Nephron (organoid): ENCODE measurements around the gene SMIM45.

Experiments
- H3K27ac Mint-ChIP-seq, 3 experiments: 2 replicates each; pipeline ENCODE4 v1.8.0; 2020; ENCODE audit warnings: mixed read lengths in 3 of 3, mild to moderate bottlenecking in 2 of 3, moderate library complexity in 1 of 3
- H3K27me3 Mint-ChIP-seq: 2 replicates; pipeline ENCODE4 v1.8.0; 2021; ENCODE audit warnings: low read depth, mild to moderate bottlenecking, moderate library complexity, mixed read lengths
- H3K36me3 Mint-ChIP-seq: 2 replicates; pipeline ENCODE4 v1.8.0; 2020; ENCODE audit warnings: low read depth, mixed read lengths
- H3K4me1 Mint-ChIP-seq: 2 replicates; pipeline ENCODE4 v1.8.0; 2020; ENCODE audit warnings: mixed read lengths
- H3K4me3 Mint-ChIP-seq, 3 experiments: 2 replicates each; pipeline ENCODE4 v1.8.0; 2020; ENCODE audit warnings: mild to moderate bottlenecking in 3 of 3, mixed read lengths in 3 of 3, moderate library complexity in 2 of 3
- H3K9me3 Mint-ChIP-seq: 2 replicates; pipeline ENCODE4 v1.8.0; 2020; ENCODE audit warnings: mixed read lengths
- TF ChIP-seq, protein P1 (sequence below), 3 experiments: fragments of 200-600 bp; sonication (generic); IDR thresholded peaks; one replicate each; pipeline ENCODE4 v1.5.0; 2021; ENCODE audit warnings: antibody characterized with exemption in 3 of 3; ENCODE audit not compliant: unreplicated experiment in 3 of 3

Gene SMIM45

DNA sequence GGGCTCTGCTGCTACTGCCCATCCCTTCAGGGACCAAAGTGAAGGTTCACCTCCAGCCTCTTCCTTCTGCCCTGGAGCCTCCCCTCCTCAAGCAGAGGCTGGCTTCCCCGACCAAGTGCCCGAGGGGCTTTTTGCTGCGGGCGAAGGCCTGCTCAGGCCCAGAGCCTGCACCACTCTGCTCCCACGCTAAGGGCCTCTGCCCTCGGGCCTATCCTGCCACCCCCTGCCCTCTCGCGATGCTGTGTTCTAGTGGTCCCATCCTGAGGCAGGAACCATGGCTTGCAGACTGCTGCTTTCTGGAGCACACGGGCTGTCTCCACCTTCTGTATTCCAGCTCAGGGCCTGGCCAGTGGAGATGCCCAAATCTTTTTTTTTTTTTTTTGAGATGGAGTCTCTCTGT is 16.4 kb upstream of the SMIM45 start:
- Mint-ChIP-seq H3K36me3 (peaks cover 4% of the 10 kb centered on the region), H3K9me3 (no peaks in the 10 kb centered on the region), H3K4me3 (no peak overlapping the region), H3K4me1 (peaks cover 18% of the 10 kb centered on the region), H3K27ac (no peak overlapping the region), H3K27me3 (peaks cover 15% of the 10 kb centered on the region)
- TF ChIP-seq, protein P1, sequence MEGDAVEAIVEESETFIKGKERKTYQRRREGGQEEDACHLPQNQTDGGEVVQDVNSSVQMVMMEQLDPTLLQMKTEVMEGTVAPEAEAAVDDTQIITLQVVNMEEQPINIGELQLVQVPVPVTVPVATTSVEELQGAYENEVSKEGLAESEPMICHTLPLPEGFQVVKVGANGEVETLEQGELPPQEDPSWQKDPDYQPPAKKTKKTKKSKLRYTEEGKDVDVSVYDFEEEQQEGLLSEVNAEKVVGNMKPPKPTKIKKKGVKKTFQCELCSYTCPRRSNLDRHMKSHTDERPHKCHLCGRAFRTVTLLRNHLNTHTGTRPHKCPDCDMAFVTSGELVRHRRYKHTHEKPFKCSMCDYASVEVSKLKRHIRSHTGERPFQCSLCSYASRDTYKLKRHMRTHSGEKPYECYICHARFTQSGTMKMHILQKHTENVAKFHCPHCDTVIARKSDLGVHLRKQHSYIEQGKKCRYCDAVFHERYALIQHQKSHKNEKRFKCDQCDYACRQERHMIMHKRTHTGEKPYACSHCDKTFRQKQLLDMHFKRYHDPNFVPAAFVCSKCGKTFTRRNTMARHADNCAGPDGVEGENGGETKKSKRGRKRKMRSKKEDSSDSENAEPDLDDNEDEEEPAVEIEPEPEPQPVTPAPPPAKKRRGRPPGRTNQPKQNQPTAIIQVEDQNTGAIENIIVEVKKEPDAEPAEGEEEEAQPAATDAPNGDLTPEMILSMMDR (IDR thresholded peaks at IDR 0.05; ENCODE audit: unreplicated experiment in 3 of 3), result no peak

DNA sequence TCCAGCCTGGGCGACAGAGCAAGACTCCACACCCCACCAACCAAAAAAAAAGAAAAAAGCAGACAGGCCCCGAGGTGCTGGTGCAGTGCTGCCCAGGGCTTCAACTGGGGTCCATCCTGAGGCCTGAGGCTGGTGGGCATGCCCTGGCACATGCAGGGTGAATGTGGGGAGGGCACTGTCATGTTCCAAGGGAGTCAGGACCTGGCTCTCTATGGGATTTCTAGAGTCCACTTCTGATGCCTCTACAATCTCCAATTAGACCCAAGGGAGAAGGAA is 15.1 kb upstream of the SMIM45 start:
- Mint-ChIP-seq H3K27ac (no peak overlapping the region), H3K36me3 (peaks cover 5% of the 10 kb centered on the region), H3K9me3 (no peaks in the 10 kb centered on the region), H3K4me3 (no peak overlapping the region), H3K27me3 (peaks cover 15% of the 10 kb centered on the region), H3K4me1 (peaks cover 23% of the 10 kb centered on the region)
- TF ChIP-seq, protein P1 (IDR thresholded peaks at IDR 0.05; ENCODE audit: unreplicated experiment in 3 of 3), result no peak

DNA sequence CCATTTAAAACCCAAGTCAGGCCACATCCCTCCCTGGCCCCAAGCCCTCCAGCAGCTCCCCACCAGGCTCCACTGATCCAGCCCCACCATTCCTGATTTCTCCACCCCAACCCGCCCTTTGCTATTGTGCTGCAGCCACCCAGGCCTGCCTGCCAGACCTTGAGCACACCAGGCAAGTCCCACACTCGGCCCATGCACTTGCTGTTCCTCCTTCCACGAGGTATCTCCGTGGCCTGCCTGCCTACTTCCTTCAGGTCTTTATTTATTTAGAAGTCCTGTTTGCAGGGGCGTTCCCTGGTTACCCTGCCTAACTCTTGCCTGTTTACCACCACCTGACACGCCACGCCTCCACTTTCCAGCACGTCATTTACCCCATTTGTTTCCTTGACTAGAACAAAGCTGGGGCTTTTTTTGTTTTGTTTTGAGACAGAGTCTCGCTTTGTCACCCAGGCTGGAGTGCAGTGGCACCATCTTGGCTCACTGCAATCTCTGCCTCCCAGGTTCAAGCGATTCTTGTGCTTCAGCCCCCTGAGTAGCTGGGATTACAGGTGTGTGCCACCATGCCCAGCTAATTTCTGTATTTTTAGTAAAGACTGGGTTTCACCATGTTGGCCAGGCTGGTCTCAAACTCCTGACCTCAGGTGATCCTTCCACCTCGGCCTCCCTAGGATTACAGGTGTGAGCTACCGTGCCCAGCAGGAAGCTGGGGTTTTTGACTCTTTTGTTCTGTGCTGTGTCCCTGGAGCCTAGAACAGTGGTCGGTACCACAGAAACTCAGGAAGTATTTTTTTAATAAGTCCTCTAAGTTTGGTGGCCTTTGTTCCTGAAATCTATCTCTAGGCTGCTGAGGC is 11.7 kb upstream of the SMIM45 start:
- TF ChIP-seq, protein P1 (IDR thresholded peaks at IDR 0.05; ENCODE audit: unreplicated experiment in 3 of 3), result no peak
- peaks cover 11% of the 10 kb centered on the region for H3K36me3 Mint-ChIP-seq
- H3K9me3 Mint-ChIP-seq, result no peaks in the 10 kb centered on the region
- H3K4me1 Mint-ChIP-seq, result peaks cover 23% of the 10 kb centered on the region
- H3K27ac Mint-ChIP-seq, result peak overlapping the region in 2 of 3 experiments; percentile 59 to 61
- peaks cover 15% of the 10 kb centered on the region for H3K27me3 Mint-ChIP-seq
- peak overlapping the region in 1 of 3 experiments; percentile 14 for H3K4me3 Mint-ChIP-seq

DNA sequence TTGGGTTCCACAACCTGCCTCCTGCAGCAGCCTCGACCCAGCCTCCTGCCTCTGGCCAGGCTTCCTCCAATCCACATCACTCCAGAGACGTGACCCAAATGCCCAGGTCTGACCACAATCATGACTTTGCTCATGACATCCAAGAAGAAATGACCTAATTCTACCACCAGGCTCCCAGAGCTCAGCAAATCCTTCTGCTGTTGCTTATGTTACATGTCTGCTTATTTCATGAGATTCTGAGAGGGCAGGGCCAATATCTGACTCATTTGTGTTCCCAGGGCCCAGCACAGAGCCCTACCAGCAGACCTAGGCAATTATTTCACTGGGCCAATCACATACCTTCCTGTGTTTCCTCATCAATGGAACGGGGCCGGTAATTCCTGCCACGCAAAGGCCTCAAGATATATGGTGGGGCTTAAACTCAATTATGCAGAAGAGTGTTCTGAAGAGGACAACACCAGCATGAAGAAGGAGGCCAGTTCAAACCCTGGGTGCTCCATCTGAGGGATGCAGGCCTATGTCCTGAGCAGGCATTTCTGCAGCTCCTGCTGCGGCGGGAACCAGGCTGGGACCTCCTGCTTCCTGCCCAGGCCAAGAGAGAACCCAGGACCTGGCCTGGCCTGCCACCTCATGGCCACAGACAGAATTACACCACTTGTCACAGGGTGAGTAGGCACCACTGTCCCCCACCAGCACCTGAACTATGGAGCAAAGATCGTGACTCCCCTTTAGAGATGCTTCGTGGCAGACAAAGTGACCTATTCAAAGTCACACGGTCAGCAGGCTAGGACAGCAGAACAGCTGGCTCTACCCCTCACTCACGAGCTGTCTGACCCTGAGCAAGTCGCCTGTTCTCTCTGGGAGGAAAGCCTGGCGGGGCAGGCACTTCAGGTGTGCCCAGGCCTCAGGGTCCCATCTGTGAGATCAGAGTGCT is 10.9 kb upstream of the SMIM45 start:
- H3K4me3 Mint-ChIP-seq, result peak overlapping the region in 1 of 3 experiments; percentile 34
- H3K9me3 Mint-ChIP-seq, result no peaks in the 10 kb centered on the region
- H3K4me1 Mint-ChIP-seq, result peaks cover 29% of the 10 kb centered on the region
- peaks cover 9% of the 10 kb centered on the region for H3K27me3 Mint-ChIP-seq
- peaks cover 14% of the 10 kb centered on the region for H3K36me3 Mint-ChIP-seq
- TF ChIP-seq, protein P1 (IDR thresholded peaks at IDR 0.05; ENCODE audit: unreplicated experiment in 3 of 3), result peak; percentile 91 to 95 (median 93)
- H3K27ac Mint-ChIP-seq, result peak overlapping the region; percentile 18 to 42 (median 38)

DNA sequence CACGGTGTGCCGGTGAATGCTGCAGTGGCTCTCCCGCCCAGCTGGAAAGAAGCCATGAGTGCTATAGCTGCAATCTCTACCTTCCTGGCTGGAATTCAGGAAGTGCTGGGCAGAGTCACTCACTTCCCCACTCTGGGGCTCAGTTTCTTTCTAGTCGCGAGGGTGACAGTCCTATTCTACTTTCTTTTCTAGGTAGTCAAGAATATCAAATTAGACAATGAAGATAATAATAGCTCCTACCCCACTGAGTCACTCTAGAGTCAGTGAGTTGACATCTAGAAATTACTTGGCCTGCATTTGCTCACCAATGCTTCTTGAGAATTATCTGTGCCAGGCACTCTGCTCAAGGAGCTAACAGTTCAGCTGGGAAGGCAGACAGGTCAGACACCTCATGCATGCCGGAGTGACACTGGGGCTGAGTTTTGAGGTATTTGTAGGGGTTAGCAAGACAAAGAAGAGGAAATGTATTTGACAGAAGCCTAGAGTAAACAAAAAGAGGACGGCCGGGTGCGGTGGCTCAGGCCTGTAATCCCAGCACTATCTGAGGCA is 8.2 kb upstream of the SMIM45 start:
- TF ChIP-seq, protein P1 (IDR thresholded peaks at IDR 0.05; ENCODE audit: unreplicated experiment in 3 of 3), result no peak
- peaks cover 11% of the 10 kb centered on the region for H3K36me3 Mint-ChIP-seq

More for the DNA sequence above, 8.2 kb upstream of the SMIM45 start:
- Mint-ChIP-seq H3K4me3 (peak overlapping the region; percentile 66 to 81 (median 76)), H3K27me3 (peaks cover 9% of the 10 kb centered on the region), H3K27ac (no peak overlapping the region), H3K4me1 (peaks cover 35% of the 10 kb centered on the region), H3K9me3 (no peaks in the 10 kb centered on the region)
